GM18526 (cell line): ENCODE results near the gene SEC11A.
A peak's percentile ranks its signal among the peaks of the same experiment; 100 is the strongest.

Experiments
- POLR2A ChIP-seq: IDR thresholded peaks from 3 replicates; pipeline ENCODE4 v1.6.1; 2011; ENCODE audit not compliant: insufficient read length; ENCODE audit errors: extremely low read depth

SEC11A gene

DNA sequence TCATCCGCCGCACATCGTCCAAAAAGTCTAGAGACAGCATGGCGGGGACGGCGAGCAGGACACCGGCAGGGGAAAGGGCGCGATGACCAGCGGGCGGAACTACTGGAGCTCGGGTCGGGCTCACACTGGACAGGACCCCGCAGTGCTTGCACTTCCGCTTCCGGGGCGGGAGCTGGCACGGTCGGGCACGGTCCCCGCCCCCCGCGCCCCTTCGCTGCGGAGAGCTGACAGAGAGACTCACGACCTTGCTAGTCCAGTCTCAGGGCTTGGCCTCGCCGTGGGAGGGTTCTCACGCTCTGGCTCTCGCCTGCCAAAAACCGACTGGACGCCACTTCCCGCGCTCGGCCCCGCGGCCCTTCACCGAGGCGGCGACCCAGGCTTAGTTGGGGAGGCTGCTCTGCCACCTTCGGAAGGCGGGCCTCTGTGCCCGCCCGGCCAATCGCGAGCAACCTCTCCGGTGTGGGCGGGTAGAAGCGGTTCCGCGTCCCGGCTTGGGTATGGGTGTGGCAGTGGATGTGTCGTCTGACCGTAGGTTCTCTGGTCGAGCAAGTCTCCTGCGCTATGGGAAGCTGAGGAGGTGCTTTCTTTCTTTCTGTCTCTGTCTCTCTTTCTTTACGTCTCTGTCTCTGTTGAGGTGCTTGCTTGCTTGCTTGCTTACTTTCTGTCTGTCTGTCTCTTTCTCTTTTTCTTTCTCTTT is at the start of gene SEC11A:
Gene SEC11A, minus strand, starts transcription at position 104 of the 697 bp plus-strand sequence. Its CDS starts 64 bp downstream, at position 40.
- TF ChIP-seq POLR2A = peak; percentile 75

DNA sequence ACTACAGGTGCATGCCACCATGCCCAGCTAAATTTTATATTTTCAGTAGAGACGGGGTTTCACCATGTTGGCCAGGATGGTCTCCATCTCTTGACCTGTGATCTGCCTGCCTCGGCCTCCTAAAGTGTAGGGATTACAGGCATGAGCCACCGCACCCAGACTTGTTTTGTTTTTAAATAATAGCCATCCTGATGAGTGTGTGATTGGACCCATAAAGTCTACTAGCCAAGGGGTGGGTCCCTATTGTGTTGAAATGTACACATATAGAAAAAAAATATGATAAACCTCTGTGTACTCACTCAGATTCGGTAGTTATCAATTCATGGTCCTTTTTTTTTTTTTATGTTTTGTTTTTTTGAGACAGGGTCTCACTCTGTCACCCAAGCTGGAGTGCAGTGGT is 49.7 kb upstream of the SEC11A start:
- no peak for TF ChIP-seq POLR2A

- no peak for TF ChIP-seq POLR2A
Observed at GRCh38 chr15:84764989-84765388, 49.0 kb upstream of the SEC11A start.

- no peak for TF ChIP-seq POLR2A
Observed at GRCh38 chr15:84764585-84764984, 48.6 kb upstream of the SEC11A start.

GRCh38 chr15:84762840-84763572 is 47.1 kb upstream of the SEC11A start:
- no peak for TF ChIP-seq POLR2A

GRCh38 chr15:84761607-84762131 is 45.7 kb upstream of the SEC11A start:
- no peak for TF ChIP-seq POLR2A

GRCh38 chr15:84760219-84760618 is 44.3 kb upstream of the SEC11A start:
- no peak for TF ChIP-seq POLR2A

- no peak for TF ChIP-seq POLR2A
Observed at GRCh38 chr15:84759018-84759417, 43.1 kb upstream of the SEC11A start.

- no peak for TF ChIP-seq POLR2A
Observed at GRCh38 chr15:84755736-84756527, 40.0 kb upstream of the SEC11A start.

- TF ChIP-seq POLR2A = no peak
Observed at GRCh38 chr15:84752700-84753099, 36.8 kb upstream of the SEC11A start.

GRCh38 chr15:84752195-84752594 is 36.3 kb upstream of the SEC11A start:
- TF ChIP-seq POLR2A = no peak

GRCh38 chr15:84750583-84751092 is 34.7 kb upstream of the SEC11A start:
- TF ChIP-seq POLR2A = no peak

DNA sequence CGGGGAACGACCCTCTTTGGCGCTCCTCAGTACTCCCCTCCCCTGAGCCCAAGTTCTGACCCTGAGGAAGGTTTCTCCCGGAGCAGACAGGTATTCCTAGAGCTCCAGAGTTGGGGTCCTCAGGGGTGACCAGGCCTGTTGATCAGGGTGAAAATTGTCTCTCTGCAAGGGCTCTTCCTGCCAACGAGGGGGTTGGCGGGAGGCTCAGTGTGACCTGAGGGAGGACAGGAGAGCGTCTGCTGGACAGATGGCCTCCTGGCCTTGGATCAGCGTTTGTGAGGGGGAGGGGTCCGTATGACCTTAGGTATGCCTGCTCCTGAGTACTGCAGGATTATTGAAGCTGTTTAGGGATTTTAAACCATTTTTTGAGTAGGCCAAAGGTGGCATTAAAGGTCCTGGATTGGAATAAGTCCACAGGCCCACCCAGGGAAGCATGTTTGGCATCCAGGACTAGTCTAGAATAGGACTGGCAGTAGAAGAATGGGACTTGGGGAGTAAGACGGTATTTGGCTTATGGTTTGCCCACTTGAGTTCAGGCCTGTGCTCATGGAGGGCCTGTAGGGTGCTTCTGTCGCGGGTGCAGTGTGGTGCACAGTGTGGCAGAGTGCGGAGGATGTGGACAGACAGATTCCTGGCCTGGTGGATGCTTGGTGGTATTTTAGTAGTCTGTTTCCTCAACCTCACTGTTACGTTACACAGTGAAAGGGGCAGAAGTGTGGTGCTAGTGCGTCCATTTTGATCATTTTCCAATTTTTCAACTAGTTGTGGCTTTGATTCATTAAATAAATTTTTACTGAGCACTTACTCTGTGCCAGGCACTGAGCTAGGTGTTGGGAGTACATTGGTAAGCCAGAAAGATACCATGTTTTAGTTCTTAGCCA is 33.4 kb upstream of the SEC11A start:
- no peak for TF ChIP-seq POLR2A
